Occipital lobe (tissue), 2 donors: Measurements from ENCODE around the gene CNOT6. TPM values are rescaled to one million over a fixed set of nuclear protein-coding genes. Genes with fewer than 3 reads are reported as not detected.

Source experiments
- DNase-seq: peaks from one replicate; lab custom pipeline; 2025; lab: John Stamatoyannopoulos, UW
- total RNA-seq: library from RNA; depleted of rRNA; stranded (reverse); fragments of >200 nt; gene quantifications from one replicate; pipeline ENCODE4 v1.2.3, GENCODE V29; 2014

The CNOT6 gene
- total RNA-seq, 1 donor from 2014 or later: 52.4 TPM

DNA sequence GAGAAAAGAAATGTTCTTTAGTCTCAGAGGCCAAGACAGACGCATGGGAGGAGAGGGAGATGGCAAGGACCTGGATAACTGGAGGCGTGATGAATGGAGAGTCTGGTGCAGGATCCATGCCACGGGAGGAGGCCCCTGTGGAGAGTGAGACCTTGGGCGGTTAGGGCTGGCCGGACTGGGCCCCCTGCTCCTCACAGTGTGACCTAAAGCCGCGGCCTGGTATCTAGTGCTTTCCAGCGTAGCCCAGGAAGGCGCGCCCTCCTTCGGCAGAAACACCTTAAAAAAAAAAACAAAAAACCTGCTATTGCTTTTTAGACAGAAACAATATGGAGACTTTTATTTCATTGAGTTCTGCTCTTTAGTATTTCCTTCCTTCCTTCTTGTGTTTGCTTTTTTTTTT, 64.1 kb downstream of the CNOT6 start:
- DNase-seq: no peak

GRCh38 chr5:180563994-180564393, 69.8 kb downstream of the CNOT6 start:
- DNase-seq: no peak

DNA sequence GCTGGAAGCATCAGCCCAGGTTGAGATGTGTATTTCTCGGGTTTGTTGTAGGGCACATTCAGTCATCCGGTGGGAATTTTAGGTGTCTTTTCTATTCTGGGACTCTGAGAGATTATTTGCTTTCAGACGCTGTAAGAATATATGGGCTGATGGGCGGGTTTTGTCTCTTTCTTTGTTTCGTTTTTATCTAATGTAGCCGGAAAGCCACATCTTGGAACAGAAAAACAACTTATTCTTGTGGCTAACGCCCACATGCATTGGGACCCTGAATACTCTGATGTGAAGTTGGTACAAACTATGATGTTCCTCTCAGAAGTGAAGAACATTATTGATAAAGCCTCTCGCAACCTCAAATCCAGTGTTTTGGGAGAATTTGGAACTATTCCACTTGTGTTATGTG, 74.7 kb downstream of the CNOT6 start:
- no peak for DNase-seq

DNA sequence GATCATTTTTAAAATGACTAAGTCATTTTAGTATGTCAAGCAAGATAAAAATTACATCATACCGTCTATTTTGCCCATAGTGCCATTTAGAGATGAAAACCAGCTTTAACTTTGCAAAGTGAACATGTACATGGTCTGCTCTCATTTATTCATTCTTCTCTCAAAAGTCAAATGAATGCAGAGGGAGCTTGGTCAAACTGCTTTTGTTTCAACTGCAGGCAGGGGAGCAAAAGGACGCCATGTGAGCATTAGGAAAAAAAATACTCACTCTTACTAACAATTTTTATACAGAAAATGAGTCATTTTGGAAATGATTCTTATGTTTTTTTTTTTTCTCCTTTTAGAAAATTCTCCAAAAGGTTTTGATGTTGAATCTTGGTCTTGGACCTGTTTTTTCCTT, 81.4 kb downstream of the CNOT6 start:
- DNase-seq: no peak

DNA sequence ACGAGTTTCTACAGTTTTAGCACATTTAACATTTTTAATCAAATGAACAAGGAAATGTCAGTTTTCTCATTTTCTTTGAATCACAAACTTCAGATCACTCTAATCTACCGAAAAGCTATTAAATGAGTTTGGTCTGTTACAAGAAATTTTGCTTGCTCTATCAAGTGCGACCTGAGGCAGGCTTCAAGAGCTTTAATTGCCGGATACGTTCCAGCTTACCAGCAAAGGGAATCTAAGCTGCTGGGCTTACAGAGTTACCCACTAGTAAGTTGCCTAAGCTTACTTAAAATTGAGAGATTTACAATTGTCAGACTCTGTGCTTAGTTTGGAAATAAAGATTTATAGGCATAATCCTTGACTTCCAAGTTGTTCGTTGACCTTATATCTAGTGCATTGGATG, 86.5 kb downstream of the CNOT6 start:
- no peak for DNase-seq

DNA sequence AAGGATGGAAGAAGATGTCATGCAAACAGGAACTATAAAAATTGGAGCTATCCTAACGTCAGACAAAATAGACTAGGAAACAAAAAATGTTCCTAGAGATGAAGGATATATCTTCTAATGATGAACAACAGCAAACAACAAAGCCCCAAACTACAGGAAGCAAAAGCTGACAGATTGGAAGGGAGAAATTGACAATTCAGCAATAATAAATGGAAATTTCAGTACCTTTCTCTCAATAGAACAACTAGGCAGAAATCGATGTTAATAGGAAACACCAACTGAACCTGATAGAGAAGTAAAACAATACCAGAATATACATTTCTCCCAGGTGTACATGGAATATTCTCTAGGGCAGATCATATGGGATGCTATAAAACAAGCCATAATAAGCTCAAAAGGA, 89.6 kb downstream of the CNOT6 start:
- no peak for DNase-seq

DNA sequence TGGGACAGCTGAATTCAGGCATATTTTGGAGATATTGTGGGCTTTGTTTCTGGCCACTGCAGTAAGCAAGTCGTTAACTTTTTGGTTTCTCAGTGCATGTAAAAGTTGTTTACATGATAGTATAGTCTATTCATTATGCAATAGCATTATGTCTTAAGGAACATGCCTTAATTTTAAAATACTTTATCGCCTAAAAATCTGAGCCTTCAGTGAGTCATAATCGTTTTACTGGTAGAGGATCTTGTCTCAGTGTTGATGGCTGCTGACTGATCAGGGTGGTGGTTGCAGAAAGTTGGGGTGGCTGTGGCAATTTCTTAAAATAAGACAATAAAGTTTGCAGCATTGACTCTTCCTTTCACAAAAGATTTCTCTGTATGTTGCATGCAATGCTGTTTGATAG, 92.0 kb downstream of the CNOT6 start:
- DNase-seq: no peak

GRCh38 chr5:180586870-180587269, 92.7 kb downstream of the CNOT6 start:
- no peak for DNase-seq

DNA sequence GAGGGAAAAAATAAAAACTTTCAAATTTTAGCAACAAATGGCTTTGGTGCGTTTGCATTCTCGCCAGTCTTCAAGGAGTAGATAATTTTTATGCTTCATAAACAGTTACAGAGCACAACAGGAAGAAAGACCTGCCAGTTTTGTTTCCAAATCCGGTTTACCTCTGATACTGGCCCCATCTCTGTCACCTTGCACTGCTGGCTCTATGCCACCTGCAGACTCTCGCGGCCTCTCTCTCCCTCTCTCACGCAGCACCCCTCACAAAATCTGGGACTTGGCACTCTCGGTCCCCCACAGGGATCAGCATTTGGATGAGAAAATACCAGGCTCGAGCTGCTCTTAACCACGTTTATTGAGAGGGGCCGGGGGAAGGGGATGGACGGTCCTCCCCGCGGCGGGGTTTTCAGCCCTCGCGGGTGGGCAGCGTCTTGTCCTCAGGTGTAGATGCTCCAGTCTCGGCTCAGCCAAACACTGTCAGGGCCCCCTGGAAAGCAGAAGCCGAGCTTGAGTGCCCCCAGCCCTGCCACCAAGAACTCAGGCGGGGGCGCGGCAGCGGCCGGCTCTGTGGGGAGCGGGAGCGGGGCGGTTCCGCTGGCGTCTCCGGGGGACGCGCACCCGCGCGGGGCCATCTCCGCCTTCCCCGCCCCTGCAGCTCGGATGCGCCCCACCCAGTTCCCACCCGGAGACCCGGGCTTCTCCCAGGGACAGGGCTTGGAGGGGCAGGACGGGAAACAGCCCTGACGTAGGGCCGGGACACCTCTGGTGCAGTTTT, 95.8 kb downstream of the CNOT6 start:
- DNase-seq: no peak

- no peak for DNase-seq
Observed at GRCh38 chr5:180590543-180591310, 96.5 kb downstream of the CNOT6 start.

- no peak for DNase-seq
Observed at GRCh38 chr5:180591311-180591887, 97.2 kb downstream of the CNOT6 start, which contains the start of gene SCGB3A1. Gene SCGB3A1 (minus strand): TSS chr5:180591499. CDS start chr5:180591462, 37 bp downstream.

DNA sequence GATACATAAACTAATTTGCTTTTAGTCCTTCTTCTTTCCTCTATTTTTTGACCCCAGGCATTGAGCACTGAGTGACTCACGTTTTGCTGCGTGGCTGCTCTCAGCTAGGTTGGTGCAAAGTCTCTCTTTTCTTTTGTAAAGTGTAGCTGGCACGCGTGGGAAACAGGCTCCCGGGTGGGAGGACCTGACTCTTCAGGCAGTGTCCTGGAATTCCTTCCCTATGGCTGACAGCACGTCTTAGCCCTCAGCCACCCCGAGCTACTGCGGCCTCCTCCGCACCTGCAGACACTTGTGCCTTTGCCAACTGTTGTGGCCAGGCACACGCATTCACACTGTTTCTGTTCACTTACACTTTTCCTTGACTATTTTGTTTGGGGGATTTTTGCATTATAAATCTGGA, 98.0 kb downstream of the CNOT6 start:
- DNase-seq: no peak

- no peak for DNase-seq
Observed at GRCh38 chr5:180593446-180594206, 99.4 kb downstream of the CNOT6 start.

DNA sequence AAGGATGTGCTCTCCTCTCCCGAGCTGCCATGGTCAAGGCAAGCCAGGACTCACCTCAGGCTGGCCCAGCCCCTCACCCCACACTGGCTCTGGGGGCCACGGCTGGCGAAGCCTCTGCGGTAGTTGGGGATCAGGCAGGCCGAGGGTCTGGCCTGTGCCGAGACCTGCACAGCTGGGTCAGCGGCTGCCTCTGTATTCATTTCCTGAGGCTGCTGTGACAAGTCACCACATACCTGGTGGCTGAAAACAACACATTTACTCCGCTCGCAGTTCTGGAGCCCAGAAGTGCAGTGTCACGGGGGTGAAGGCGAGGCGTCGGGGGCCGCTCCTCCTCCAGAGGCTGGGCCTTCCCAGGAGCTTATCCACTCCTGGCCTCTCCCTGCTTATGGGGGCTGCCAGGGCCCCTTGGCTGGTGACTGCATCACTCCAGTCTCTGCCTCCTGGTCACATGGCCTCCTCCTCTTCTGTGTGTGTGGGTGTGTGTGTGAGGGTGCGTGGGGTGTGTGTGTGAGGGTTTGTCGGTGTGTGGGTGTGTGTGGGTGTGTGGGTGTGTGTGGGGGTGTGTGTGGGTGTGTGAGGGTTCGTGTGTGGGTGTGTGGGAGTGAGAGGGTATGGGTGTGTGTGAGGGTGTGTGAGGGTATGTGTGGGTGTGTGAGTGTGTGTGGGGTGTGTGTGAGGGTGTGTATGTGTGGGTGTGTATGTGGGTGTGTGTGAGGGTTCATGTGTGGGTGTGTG, 100.3 kb downstream of the CNOT6 start:
- no peak for DNase-seq

DNA sequence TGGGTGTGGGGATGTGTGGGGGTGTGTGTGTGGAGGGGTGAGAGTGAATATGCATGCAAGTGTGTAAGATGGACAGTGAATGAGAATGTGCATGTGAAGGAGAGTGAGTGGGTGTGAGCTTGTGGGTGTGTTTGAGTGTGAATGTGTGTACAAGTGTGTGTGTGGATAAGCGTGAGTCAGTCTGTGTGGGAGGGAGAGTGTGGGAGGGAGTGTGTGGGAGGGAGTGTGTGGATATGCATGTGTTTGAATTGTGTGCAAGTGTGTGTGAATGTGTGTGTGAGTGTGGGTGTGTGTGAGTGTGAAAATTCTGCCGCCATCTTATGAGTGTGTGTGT, 100.8 kb downstream of the CNOT6 start:
- DNase-seq: no peak

GRCh38 chr5:180595381-180596114, 101.4 kb downstream of the CNOT6 start:
- no peak for DNase-seq

GRCh38 chr5:180596115-180596667, 102.0 kb downstream of the CNOT6 start:
- DNase-seq: no peak

DNA sequence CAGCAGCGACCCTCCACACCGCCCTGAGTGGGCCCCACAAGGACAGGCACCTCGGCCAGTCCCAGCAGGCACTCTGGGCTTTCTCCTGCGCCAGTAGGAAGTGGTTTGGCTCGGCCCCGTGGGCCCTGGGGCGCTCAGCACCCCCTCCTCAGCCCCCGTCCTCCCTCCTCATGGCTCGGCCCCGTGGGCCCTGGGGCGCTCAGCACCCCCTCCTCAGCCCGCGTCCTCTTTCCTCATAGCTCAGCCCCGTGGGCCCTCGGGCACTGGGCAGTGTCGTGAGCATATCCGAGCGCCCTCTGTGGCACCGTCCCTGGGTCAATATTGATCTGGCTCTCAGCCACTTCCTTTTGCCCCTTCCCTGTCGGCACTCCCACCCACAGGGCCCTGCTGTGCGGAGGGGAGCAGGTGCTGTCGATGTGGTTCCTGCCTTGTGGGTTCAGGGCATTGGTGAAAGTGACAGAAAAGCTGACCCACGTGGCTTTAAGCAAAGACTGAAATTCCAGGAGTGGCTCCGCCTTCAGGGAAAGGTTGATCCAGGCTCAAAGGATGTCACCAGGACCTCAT, 102.6 kb downstream of the CNOT6 start:
- no peak for DNase-seq

DNA sequence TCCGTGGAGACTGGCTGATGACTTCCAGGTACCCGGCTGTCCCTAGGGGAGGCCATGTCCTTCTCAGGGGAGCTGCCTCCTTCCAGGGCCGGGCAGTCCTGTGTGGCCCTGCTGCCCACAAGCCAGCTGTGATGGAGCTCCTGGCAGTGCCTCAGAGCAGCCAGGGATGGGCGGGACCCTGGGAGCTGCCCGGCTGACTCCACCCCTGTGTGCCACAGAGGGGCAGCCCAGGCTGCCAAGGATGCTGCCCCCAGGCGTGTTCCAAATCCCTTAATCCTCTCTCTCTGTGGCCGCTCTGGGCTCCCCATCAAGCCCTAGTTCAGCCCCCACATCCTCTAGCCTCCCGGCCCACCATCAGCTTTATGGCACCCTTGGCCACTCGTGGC, 104.1 kb downstream of the CNOT6 start:
- no peak for DNase-seq
